Progenitor cell of endocrine pancreas (in vitro differentiated cells): ENCODE data around the gene ATP8B1. TPM values are rescaled to one million over a fixed set of nuclear protein-coding genes. Genes with fewer than 3 reads are reported as not detected.
A peak's percentile ranks its signal among the peaks of the same experiment; 100 is the strongest.

Experiments
- DNase-seq: peaks from one replicate; pipeline ENCODE4 v3.0.0; 2021; ENCODE audit warnings: low spot score; ENCODE audit not compliant: unreplicated experiment
- H3K27ac Mint-ChIP-seq: 2 replicates; pipeline ENCODE4 v1.8.0; 2021; ENCODE audit warnings: mild to moderate bottlenecking, moderate library complexity, mixed read lengths
- H3K27me3 Mint-ChIP-seq: 2 replicates; pipeline ENCODE4 v1.8.0; 2021; ENCODE audit warnings: mixed read lengths
- H3K36me3 Mint-ChIP-seq: 2 replicates; pipeline ENCODE4 v1.8.0; 2022; ENCODE audit warnings: mixed read lengths; ENCODE audit not compliant: insufficient read depth
- H3K4me1 Mint-ChIP-seq: 2 replicates; pipeline ENCODE4 v1.8.0; 2021; ENCODE audit warnings: low read depth, mixed read lengths
- H3K4me3 Mint-ChIP-seq: 2 replicates; pipeline ENCODE4 v1.8.0; 2021; ENCODE audit warnings: low read depth, mild to moderate bottlenecking, moderate library complexity, mixed read lengths
- H3K9me3 Mint-ChIP-seq: 2 replicates; pipeline ENCODE4 v1.8.0; 2021; ENCODE audit warnings: low read depth, mixed read lengths
- total RNA-seq: library from RNA; stranded (reverse); gene quantifications from 2 replicates; pipeline ENCODE4 v1.2.1, GENCODE V29; 2021
- TF ChIP-seq, protein P1 (sequence below): fragments of 200-600 bp; sonication (generic); IDR thresholded peaks from one replicate; pipeline ENCODE4 v1.5.0; 2021; ENCODE audit warnings: antibody characterized with exemption, mild to moderate bottlenecking; ENCODE audit not compliant: unreplicated experiment

Gene ATP8B1
- total RNA-seq, 1 donor from 2014 or later, result 21.9 TPM

DNA sequence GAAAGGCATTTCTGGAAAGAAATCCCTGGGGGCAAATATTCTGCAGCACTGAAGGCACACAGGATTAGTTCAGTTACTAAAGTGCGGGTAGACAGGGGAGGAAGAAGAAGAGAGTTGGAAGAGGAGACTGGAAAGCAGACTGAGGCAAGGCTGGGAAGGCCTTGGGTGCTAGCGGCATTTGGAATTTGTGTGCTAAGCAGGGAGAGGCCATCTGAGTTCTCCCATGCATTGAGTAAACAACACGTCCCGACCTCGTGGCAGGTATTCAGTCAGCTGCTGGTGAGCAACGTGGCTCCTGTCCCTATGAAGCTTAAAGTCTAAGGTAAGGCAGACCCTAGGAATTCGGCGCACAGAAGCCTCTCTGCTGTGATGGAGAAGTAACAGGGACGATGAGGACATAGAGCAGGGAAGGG lies 30.7 kb downstream of the ATP8B1 start:
- no peak for DNase-seq
- no peaks in the 10 kb centered on the region for H3K27me3 Mint-ChIP-seq
- peak overlapping the region; percentile 45 for H3K27ac Mint-ChIP-seq
- H3K9me3 Mint-ChIP-seq, result no peaks in the 10 kb centered on the region
- peaks cover 44% of the 10 kb centered on the region for H3K4me1 Mint-ChIP-seq
- no peaks in the 10 kb centered on the region for H3K36me3 Mint-ChIP-seq
- TF ChIP-seq, protein P1, sequence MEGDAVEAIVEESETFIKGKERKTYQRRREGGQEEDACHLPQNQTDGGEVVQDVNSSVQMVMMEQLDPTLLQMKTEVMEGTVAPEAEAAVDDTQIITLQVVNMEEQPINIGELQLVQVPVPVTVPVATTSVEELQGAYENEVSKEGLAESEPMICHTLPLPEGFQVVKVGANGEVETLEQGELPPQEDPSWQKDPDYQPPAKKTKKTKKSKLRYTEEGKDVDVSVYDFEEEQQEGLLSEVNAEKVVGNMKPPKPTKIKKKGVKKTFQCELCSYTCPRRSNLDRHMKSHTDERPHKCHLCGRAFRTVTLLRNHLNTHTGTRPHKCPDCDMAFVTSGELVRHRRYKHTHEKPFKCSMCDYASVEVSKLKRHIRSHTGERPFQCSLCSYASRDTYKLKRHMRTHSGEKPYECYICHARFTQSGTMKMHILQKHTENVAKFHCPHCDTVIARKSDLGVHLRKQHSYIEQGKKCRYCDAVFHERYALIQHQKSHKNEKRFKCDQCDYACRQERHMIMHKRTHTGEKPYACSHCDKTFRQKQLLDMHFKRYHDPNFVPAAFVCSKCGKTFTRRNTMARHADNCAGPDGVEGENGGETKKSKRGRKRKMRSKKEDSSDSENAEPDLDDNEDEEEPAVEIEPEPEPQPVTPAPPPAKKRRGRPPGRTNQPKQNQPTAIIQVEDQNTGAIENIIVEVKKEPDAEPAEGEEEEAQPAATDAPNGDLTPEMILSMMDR, result no peak
- no peak overlapping the region for H3K4me3 Mint-ChIP-seq

DNA sequence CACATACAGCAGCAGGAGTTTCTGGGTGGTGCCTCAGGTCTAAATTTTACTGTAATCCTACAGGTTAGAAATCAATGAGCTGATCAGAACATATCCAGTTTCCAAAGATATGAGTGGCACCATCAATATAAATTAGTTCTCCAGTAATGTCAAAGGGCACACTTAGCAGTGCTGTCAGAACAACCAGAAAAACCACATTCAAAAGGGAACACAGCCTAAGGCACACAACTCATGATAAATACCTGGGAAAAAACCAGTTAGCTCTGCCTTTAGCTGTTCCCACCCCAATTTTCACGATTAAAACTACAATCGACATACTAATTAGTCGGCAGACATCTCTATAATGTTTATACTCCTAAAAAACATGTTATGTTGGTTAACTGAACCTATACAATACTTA lies 31.5 kb downstream of the ATP8B1 start:
- Mint-ChIP-seq H3K27ac (peak overlapping the region; percentile 15), H3K9me3 (no peaks in the 10 kb centered on the region), H3K4me1 (peaks cover 41% of the 10 kb centered on the region), H3K36me3 (no peaks in the 10 kb centered on the region), H3K4me3 (no peak overlapping the region), H3K27me3 (no peaks in the 10 kb centered on the region)
- TF ChIP-seq, protein P1, result no peak
- no peak for DNase-seq

GRCh38 chr18:57771193-57771592 lies 31.9 kb downstream of the ATP8B1 start:
- H3K27me3 Mint-ChIP-seq, result no peaks in the 10 kb centered on the region
- H3K9me3 Mint-ChIP-seq, result no peaks in the 10 kb centered on the region
- peak overlapping the region; percentile 15 for H3K27ac Mint-ChIP-seq
- no peak overlapping the region for H3K4me3 Mint-ChIP-seq
- H3K4me1 Mint-ChIP-seq, result peaks cover 40% of the 10 kb centered on the region
- no peak for DNase-seq
- TF ChIP-seq, protein P1, result no peak
- no peaks in the 10 kb centered on the region for H3K36me3 Mint-ChIP-seq

GRCh38 chr18:57768537-57769326 lies 34.4 kb downstream of the ATP8B1 start:
- TF ChIP-seq, protein P1, result no peak
- Mint-ChIP-seq H3K27me3 (no peaks in the 10 kb centered on the region), H3K4me1 (peaks cover 34% of the 10 kb centered on the region), H3K9me3 (no peaks in the 10 kb centered on the region), H3K4me3 (no peak overlapping the region), H3K27ac (no peak overlapping the region), H3K36me3 (peaks cover 3% of the 10 kb centered on the region)
- DNase-seq, result no peak

DNA sequence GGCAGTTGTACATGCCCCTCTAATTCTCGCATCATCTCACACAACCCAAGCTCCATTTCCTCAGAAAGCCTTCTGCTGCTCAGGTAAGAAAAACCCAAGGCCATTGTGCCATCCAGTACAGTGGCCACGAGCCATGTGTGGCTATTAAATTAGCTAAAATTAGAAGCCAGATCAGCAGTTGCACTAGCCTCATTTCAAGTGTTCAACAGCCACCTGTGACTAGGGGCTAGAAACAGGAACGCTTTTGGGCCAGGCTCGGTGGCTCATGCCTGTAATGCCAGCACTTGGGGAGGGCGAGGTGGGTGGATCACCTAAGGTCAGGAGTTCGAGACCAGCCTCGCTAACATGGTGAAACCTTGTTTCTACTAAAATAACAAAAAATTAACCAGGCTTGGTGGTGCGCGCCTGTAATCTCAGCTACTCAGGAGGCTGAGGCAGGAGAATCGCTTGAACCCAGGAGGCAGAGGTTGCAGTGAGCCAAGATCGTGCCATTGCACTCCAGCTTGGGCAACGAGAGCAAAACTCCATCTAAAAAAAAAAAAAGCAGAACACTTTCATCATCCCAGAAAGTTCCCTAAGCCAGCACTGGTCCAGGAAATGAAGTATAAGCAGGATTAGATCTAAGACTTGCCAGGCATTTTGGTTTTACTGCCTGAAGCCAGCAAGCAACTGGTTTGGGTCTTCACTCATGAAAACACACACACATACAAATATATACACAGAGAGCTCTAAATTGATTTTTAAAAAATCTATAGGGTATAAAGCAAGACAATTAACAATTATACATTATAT lies 35.7 kb downstream of the ATP8B1 start:
- no peak for DNase-seq
- H3K4me3 Mint-ChIP-seq, result no peak overlapping the region
- TF ChIP-seq, protein P1, result no peak
- peaks cover 5% of the 10 kb centered on the region for H3K36me3 Mint-ChIP-seq
- peaks cover 23% of the 10 kb centered on the region for H3K4me1 Mint-ChIP-seq
- H3K27ac Mint-ChIP-seq, result no peak overlapping the region
- no peaks in the 10 kb centered on the region for H3K9me3 Mint-ChIP-seq
- no peaks in the 10 kb centered on the region for H3K27me3 Mint-ChIP-seq
